Vagina (tissue), 2 donors: ENCODE data around the gene TAF1.

Experiments used
- POLR2A ChIP-seq, 2 donors: fragments of 450-650 bp; IDR thresholded peaks; one replicate each; pipeline ENCODE4 v1.6.1; 2017; ENCODE audit warnings: antibody characterized with exemption in 2 of 2, mild to moderate bottlenecking in 2 of 2, moderate library complexity in 2 of 2
- POLR2AphosphoS5 ChIP-seq, 2 donors: sonication (generic); formaldehyde crosslinking; IDR thresholded peaks; one replicate each; pipeline ENCODE4 v1.9.0; 2017; ENCODE audit warnings: antibody characterized with exemption in 2 of 2, mild to moderate bottlenecking in 2 of 2, low read depth in 1 of 2; ENCODE audit not compliant: insufficient read depth in 1 of 2
- TF ChIP-seq, protein P1 (sequence below), 3 experiments: fragments of 450-650 bp in 2 of 3; fragments of 200-600 bp in 1 of 3; sonication (generic) in 1 of 3; IDR thresholded peaks; one replicate each; pipeline ENCODE4 v1.5.1; 2017 to 2019; ENCODE audit warnings: antibody characterized with exemption in 3 of 3, mild to moderate bottlenecking in 2 of 3, moderate library complexity in 2 of 3

DNA sequence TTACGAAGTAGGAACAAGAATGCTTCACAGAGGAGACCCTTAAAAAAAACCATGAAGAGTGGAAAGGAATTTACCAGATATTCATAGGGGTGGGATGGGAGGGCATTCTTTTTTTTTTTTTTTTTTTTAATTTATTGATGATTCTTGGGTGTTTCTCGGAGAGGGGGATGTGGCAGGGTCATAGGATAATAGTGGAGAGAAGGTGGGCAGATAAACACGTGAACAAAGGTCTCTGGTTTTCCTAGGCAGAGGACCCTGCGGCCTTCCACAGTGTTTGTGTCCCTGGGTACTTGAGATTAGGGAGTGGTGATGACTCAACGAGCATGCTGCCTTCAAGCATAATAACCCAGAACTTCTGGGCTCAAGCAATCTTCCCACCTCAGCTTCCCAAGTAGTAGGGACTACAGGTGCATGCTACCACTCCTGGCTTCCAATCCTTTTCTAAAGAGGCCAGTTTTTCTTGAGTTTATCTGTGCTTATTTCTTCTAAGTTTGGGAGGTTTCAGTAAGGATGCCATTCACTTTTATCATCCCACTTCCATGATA, 100.9 kb downstream of the TAF1 start:
- TF ChIP-seq, protein P1, sequence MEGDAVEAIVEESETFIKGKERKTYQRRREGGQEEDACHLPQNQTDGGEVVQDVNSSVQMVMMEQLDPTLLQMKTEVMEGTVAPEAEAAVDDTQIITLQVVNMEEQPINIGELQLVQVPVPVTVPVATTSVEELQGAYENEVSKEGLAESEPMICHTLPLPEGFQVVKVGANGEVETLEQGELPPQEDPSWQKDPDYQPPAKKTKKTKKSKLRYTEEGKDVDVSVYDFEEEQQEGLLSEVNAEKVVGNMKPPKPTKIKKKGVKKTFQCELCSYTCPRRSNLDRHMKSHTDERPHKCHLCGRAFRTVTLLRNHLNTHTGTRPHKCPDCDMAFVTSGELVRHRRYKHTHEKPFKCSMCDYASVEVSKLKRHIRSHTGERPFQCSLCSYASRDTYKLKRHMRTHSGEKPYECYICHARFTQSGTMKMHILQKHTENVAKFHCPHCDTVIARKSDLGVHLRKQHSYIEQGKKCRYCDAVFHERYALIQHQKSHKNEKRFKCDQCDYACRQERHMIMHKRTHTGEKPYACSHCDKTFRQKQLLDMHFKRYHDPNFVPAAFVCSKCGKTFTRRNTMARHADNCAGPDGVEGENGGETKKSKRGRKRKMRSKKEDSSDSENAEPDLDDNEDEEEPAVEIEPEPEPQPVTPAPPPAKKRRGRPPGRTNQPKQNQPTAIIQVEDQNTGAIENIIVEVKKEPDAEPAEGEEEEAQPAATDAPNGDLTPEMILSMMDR (IDR thresholded peaks at IDR 0.05) = no peak
- no peak for TF ChIP-seq POLR2A (IDR thresholded peaks at IDR 0.05)
- TF ChIP-seq POLR2AphosphoS5 (IDR thresholded peaks at IDR 0.05; ENCODE audit: insufficient read depth in 1 of 2, low read depth in 1 of 2) = no peak
